NCI-H1092 (cell line): ENCODE data around the gene QSOX1.
"Not testable (repeated sequence)": the region's sequence is repeated elsewhere in the genome, so short reads cannot be mapped to it uniquely, and the experiment has no call there.

Experiments used
- DNase-seq: peaks from one replicate; lab custom pipeline; 2025; lab: John Stamatoyannopoulos, UW

QSOX1 gene

GRCh38 chr1:180154325-180155181 is at the start of gene QSOX1:
Gene QSOX1, plus strand, starts transcription at chr1:180154869. Its CDS starts 39 bp downstream, at chr1:180154908.
- DNase-seq: peak; percentile 76

GRCh38 chr1:180112091-180112490 is 42.6 kb upstream of the QSOX1 start:
- no peak for DNase-seq

GRCh38 chr1:180112984-180113647 is 41.6 kb upstream of the QSOX1 start:
- no peak for DNase-seq

GRCh38 chr1:180114396-180114945 is 40.2 kb upstream of the QSOX1 start:
- no peak for DNase-seq

GRCh38 chr1:180116964-180117763 is 37.5 kb upstream of the QSOX1 start:
- no peak for DNase-seq

- DNase-seq: no peak
These were observed 36.9 kb upstream of the QSOX1 start for GRCh38 chr1:180117764-180118116.

- no peak for DNase-seq
These were observed 34.8 kb upstream of the QSOX1 start for GRCh38 chr1:180119837-180120236.

- no peak for DNase-seq
These were observed 31.2 kb upstream of the QSOX1 start for GRCh38 chr1:180123463-180123936.

GRCh38 chr1:180130651-180131050 is 24.0 kb upstream of the QSOX1 start:
- DNase-seq: no peak

GRCh38 chr1:180131510-180131909 is 23.2 kb upstream of the QSOX1 start:
- no peak for DNase-seq

GRCh38 chr1:180133193-180133592 is 21.5 kb upstream of the QSOX1 start:
- DNase-seq: no peak

GRCh38 chr1:180133688-180134087 is 21.0 kb upstream of the QSOX1 start:
- not testable (repeated sequence) for DNase-seq

GRCh38 chr1:180135535-180135934 is 19.1 kb upstream of the QSOX1 start:
- no peak for DNase-seq

- no peak for DNase-seq
These were observed 18.2 kb upstream of the QSOX1 start for GRCh38 chr1:180136331-180136967.

GRCh38 chr1:180136968-180137356 is 17.7 kb upstream of the QSOX1 start:
- no peak for DNase-seq

- no peak for DNase-seq
These were observed 16.9 kb upstream of the QSOX1 start for GRCh38 chr1:180137776-180138175.

GRCh38 chr1:180141381-180141934 is 13.2 kb upstream of the QSOX1 start:
- no peak for DNase-seq

GRCh38 chr1:180143359-180143758 is 11.3 kb upstream of the QSOX1 start:
- no peak for DNase-seq

- DNase-seq: no peak
These were observed 9.9 kb upstream of the QSOX1 start for GRCh38 chr1:180144659-180145357.

GRCh38 chr1:180145446-180145845 is 9.2 kb upstream of the QSOX1 start:
- DNase-seq: no peak

GRCh38 chr1:180150982-180151381 is 3.7 kb upstream of the QSOX1 start:
- DNase-seq: no peak
